ENCODE measurements around the gene SGK2.

Gene SGK2

GRCh38 chr20:43536817-43537440, 21.9 kb upstream of the SGK2 start:
- Histone ChIP-seq H3K36me3 (ENCODE audit: control insufficient read depth in 2 of 2, insufficient read depth in 2 of 2, low read length in 2 of 2) (peaks cover 2 to 26% of the 10 kb centered on the region in 2 donors), H3K9me3 (ENCODE audit: control insufficient read depth in 2 of 2, low read length in 2 of 2) (no peaks in the 10 kb centered on the region), H3K9ac (ENCODE audit: low read length in 2 of 2) (no peak overlapping the region)

GRCh38 chr20:43537921-43538877, 20.6 kb upstream of the SGK2 start:
- H3K9ac ChIP-seq (ENCODE audit: low read length in 2 of 2): no peak overlapping the region
- peaks cover 2 to 27% of the 10 kb centered on the region in 2 donors for H3K36me3 ChIP-seq (ENCODE audit: control insufficient read depth in 2 of 2, insufficient read depth in 2 of 2, low read length in 2 of 2)

More at GRCh38 chr20:43536817-43537440, 21.9 kb upstream of the SGK2 start:
- Histone ChIP-seq H3K27ac (ENCODE audit: low read length) (no peak overlapping the region), H3K4me1 (ENCODE audit: control insufficient read depth, insufficient read depth, low read length) (no peaks in the 10 kb centered on the region), H3K27me3 (ENCODE audit: control insufficient read depth in 1 of 2, insufficient read depth in 2 of 2, low read length in 2 of 2) (no peaks in the 10 kb centered on the region), H3K4me3 (ENCODE audit: low read length in 2 of 2) (no peak overlapping the region)

DNA sequence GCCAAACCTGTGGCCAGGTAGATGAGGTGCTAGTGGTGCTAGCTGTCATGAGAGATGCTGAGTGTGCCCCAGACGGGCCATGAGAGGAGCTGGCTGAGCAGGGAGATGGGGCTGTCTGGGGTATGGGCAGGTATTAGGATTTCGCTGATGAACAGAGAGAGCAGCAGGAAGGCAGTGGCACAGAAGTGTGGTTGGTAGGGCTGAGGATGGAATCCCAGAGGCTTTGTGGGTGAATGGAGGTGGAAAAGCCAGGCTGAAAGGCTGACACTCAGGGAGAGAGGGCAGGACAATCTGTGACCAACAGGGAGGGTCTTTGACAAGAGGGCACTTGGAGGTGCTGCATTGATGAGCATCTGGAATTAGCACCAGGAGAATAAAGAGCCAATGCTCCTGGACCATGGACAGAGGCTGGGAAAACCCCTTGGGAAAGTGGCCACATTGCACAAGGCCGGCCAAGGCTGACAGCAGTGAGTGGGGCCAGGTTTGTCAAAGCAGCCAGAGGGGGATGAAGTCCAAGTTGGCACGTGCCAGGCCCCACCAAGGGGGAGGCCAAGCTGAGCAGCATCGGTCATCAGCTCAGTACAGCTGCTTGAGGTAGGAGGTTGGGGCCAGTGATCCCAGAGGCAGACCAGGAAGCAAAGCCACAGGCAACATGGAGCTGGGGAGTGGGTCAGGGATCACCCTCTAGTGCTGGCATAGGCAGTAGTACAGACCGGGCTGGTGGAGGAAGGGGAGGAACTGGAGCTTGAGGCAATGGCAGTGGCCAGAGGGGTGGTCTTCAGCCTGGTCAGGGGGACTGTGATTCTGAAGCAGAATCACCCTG, 19.7 kb upstream of the SGK2 start:
- Histone ChIP-seq H3K4me3 (ENCODE audit: low read length in 2 of 2) (no peak overlapping the region), H3K36me3 (ENCODE audit: control insufficient read depth in 2 of 2, insufficient read depth in 2 of 2, low read length in 2 of 2) (peaks cover 2 to 30% of the 10 kb centered on the region in 2 donors)

More at GRCh38 chr20:43537921-43538877, 20.6 kb upstream of the SGK2 start:
- Histone ChIP-seq H3K4me1 (ENCODE audit: control insufficient read depth, insufficient read depth, low read length) (no peaks in the 10 kb centered on the region), H3K4me3 (ENCODE audit: low read length in 2 of 2) (no peak overlapping the region), H3K27ac (ENCODE audit: low read length) (no peak overlapping the region), H3K27me3 (ENCODE audit: control insufficient read depth in 1 of 2, insufficient read depth in 2 of 2, low read length in 2 of 2) (no peaks in the 10 kb centered on the region), H3K9me3 (ENCODE audit: control insufficient read depth in 2 of 2, low read length in 2 of 2) (no peaks in the 10 kb centered on the region)

DNA sequence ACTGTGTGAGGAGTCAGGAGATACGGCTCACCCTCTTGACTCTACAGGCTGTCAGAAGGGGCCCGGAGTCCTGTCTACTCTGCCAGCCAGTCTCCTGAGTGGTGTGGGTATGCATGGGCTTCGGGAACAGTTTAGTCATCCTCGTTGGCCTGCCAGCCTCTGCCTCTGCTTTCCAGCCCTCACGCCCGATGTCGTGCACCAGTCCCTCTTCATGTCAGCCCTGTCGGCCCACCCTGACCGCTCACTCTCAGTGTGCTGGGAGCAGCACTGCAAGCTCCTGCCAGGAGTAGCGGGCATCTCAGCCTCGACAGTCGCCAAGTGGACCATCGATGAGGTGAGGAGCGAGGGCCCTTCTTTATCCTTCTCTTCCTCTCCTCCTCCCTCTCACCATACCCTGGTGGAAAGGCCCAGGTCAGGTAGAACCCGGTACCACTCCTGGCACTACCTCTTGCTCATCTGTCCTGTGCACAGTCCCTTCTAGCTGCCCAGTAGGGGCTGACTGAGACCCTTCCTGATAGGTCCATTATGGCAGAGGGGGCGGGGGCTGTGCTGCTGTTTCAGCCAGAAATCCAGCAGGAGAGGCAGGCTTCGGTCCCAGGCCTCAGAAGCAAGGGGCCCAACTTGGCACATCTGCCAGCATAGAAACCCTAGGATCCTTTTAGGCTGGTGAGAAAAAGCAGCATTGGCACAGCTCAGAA, 18.7 kb upstream of the SGK2 start:
- Histone ChIP-seq H3K9ac (ENCODE audit: low read length in 2 of 2) (no peak overlapping the region), H3K4me1 (ENCODE audit: control insufficient read depth, insufficient read depth, low read length) (no peaks in the 10 kb centered on the region), H3K27me3 (ENCODE audit: control insufficient read depth in 1 of 2, insufficient read depth in 2 of 2, low read length in 2 of 2) (no peaks in the 10 kb centered on the region), H3K27ac (ENCODE audit: low read length) (no peak overlapping the region), H3K36me3 (ENCODE audit: control insufficient read depth in 2 of 2, insufficient read depth in 2 of 2, low read length in 2 of 2) (peaks cover 2 to 28% of the 10 kb centered on the region in 2 donors), H3K9me3 (ENCODE audit: control insufficient read depth in 2 of 2, low read length in 2 of 2) (no peaks in the 10 kb centered on the region), H3K4me3 (ENCODE audit: low read length in 2 of 2) (no peak overlapping the region)

More for the DNA sequence above, 19.7 kb upstream of the SGK2 start:
- Histone ChIP-seq H3K9me3 (ENCODE audit: control insufficient read depth in 2 of 2, low read length in 2 of 2) (no peaks in the 10 kb centered on the region), H3K27me3 (ENCODE audit: control insufficient read depth in 1 of 2, insufficient read depth in 2 of 2, low read length in 2 of 2) (no peaks in the 10 kb centered on the region), H3K4me1 (ENCODE audit: control insufficient read depth, insufficient read depth, low read length) (no peaks in the 10 kb centered on the region), H3K27ac (ENCODE audit: low read length) (no peak overlapping the region), H3K9ac (ENCODE audit: low read length in 2 of 2) (no peak overlapping the region)

GRCh38 chr20:43540673-43541060, 18.2 kb upstream of the SGK2 start:
- no peaks in the 10 kb centered on the region for H3K27me3 ChIP-seq (ENCODE audit: control insufficient read depth in 1 of 2, insufficient read depth in 2 of 2, low read length in 2 of 2)
- no peaks in the 10 kb centered on the region for H3K4me1 ChIP-seq (ENCODE audit: control insufficient read depth, insufficient read depth, low read length)
- no peak overlapping the region for H3K27ac ChIP-seq (ENCODE audit: low read length)
- no peak overlapping the region for H3K4me3 ChIP-seq (ENCODE audit: low read length in 2 of 2)
- H3K9ac ChIP-seq (ENCODE audit: low read length in 2 of 2): no peak overlapping the region
- H3K36me3 ChIP-seq (ENCODE audit: control insufficient read depth in 2 of 2, insufficient read depth in 2 of 2, low read length in 2 of 2): peaks cover 2 to 27% of the 10 kb centered on the region in 2 donors
- H3K9me3 ChIP-seq (ENCODE audit: control insufficient read depth in 2 of 2, low read length in 2 of 2): no peaks in the 10 kb centered on the region

DNA sequence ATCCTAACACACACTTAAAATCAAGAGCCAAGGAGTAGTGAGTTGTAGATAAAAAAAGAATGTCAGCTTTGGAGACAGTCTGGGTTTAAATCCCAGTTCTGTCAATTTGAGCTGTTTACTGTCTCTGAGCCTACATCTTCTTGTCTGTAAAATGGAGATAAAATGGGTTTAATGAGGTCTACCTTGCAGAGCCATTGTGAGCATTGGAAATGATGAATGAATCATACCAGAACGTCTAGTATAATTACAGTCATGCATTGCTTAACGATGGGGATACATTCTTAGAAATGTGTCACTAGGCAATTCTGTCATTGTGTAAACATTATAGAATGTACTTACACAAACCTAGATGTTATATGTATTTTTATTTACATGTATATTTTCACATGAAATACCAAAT, 17.6 kb upstream of the SGK2 start:
- H3K4me3 ChIP-seq (ENCODE audit: low read length in 2 of 2): no peak overlapping the region
- H3K27ac ChIP-seq (ENCODE audit: low read length): no peak overlapping the region
- H3K9me3 ChIP-seq (ENCODE audit: control insufficient read depth in 2 of 2, low read length in 2 of 2): no peaks in the 10 kb centered on the region
- peaks cover 2 to 23% of the 10 kb centered on the region in 2 donors for H3K36me3 ChIP-seq (ENCODE audit: control insufficient read depth in 2 of 2, insufficient read depth in 2 of 2, low read length in 2 of 2)
- H3K4me1 ChIP-seq (ENCODE audit: control insufficient read depth, insufficient read depth, low read length): no peaks in the 10 kb centered on the region
- no peak overlapping the region for H3K9ac ChIP-seq (ENCODE audit: low read length in 2 of 2)
- H3K27me3 ChIP-seq (ENCODE audit: control insufficient read depth in 1 of 2, insufficient read depth in 2 of 2, low read length in 2 of 2): no peaks in the 10 kb centered on the region

DNA sequence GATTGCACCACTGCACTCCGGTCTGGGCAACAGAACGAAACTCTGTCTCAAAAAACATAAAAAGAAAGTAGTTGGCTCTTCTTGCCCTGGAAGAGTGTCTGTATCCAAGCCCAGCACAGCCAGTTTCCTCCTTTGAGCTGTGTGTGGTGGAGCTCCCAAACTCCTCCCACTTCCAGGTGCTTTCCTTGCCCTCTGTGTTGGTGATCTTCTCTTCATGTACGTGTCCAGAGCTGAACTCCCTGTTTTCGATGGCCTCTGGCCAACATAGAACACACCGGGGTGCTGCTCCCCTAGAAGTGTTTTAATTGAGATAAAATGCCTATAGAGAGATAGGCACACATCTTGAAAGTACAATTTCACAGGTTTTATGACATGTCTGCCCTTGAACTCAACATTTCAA, 16.7 kb upstream of the SGK2 start:
- Histone ChIP-seq H3K9ac (ENCODE audit: low read length in 2 of 2) (no peak overlapping the region), H3K4me1 (ENCODE audit: control insufficient read depth, insufficient read depth, low read length) (no peaks in the 10 kb centered on the region), H3K27me3 (ENCODE audit: control insufficient read depth in 1 of 2, insufficient read depth in 2 of 2, low read length in 2 of 2) (no peaks in the 10 kb centered on the region), H3K9me3 (ENCODE audit: control insufficient read depth in 2 of 2, low read length in 2 of 2) (no peaks in the 10 kb centered on the region), H3K4me3 (ENCODE audit: low read length in 2 of 2) (no peak overlapping the region), H3K27ac (ENCODE audit: low read length) (no peak overlapping the region), H3K36me3 (ENCODE audit: control insufficient read depth in 2 of 2, insufficient read depth in 2 of 2, low read length in 2 of 2) (peaks cover 2 to 17% of the 10 kb centered on the region in 2 donors)

DNA sequence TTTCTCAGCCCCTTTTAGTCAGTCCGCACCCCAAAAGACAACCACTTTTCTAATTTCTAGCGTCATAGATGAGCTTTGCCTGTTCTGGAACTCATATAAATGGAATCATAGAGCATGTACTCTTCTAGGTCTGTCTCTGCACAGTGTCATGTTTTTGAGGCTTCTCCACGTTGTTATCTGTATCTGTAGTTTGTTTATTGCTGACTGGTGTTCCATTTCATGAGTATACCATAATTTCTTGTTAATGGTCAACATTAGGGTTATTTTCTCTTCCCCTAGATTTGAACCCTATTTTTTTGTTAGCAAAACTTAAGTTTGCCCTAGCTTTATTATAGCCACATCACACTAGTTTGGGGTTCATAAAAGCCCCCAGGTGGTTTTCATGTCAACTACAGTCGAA, 16.2 kb upstream of the SGK2 start:
- H3K27me3 ChIP-seq (ENCODE audit: control insufficient read depth in 1 of 2, insufficient read depth in 2 of 2, low read length in 2 of 2): no peaks in the 10 kb centered on the region
- no peaks in the 10 kb centered on the region for H3K9me3 ChIP-seq (ENCODE audit: control insufficient read depth in 2 of 2, low read length in 2 of 2)
- peaks cover 2 to 15% of the 10 kb centered on the region in 2 donors for H3K36me3 ChIP-seq (ENCODE audit: control insufficient read depth in 2 of 2, insufficient read depth in 2 of 2, low read length in 2 of 2)
- H3K9ac ChIP-seq (ENCODE audit: low read length in 2 of 2): no peak overlapping the region
- H3K27ac ChIP-seq (ENCODE audit: low read length): no peak overlapping the region
- H3K4me3 ChIP-seq (ENCODE audit: low read length in 2 of 2): no peak overlapping the region
- H3K4me1 ChIP-seq (ENCODE audit: control insufficient read depth, insufficient read depth, low read length): no peaks in the 10 kb centered on the region

GRCh38 chr20:43543138-43543537, 15.7 kb upstream of the SGK2 start:
- no peaks in the 10 kb centered on the region for H3K4me1 ChIP-seq (ENCODE audit: control insufficient read depth, insufficient read depth, low read length)
- no peak overlapping the region for H3K9ac ChIP-seq (ENCODE audit: low read length in 2 of 2)
- no peak overlapping the region for H3K27ac ChIP-seq (ENCODE audit: low read length)
- no peak overlapping the region for H3K4me3 ChIP-seq (ENCODE audit: low read length in 2 of 2)
- H3K27me3 ChIP-seq (ENCODE audit: control insufficient read depth in 1 of 2, insufficient read depth in 2 of 2, low read length in 2 of 2): no peaks in the 10 kb centered on the region
- peaks cover 2 to 15% of the 10 kb centered on the region in 2 donors for H3K36me3 ChIP-seq (ENCODE audit: control insufficient read depth in 2 of 2, insufficient read depth in 2 of 2, low read length in 2 of 2)
- no peaks in the 10 kb centered on the region for H3K9me3 ChIP-seq (ENCODE audit: control insufficient read depth in 2 of 2, low read length in 2 of 2)

DNA sequence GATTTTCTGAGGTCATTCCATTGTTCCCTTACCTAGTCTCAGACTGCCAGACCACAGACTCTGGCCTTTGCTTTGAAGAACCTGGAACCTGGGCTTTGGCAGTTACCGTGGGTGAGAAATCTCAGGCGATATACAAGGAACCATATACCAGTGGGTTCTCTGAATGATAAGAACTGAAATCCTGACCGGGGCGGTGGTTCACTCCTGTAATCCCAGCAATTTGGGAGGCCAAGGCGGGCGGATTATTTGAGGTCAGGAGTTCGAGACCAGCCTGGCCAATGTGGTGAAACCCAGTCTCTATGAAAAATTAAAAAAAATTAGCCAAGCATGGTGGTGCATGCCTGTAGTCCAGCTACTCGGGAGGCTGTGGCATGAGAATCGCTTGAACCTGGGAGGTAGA, 14.3 kb upstream of the SGK2 start:
- H3K4me3 ChIP-seq (ENCODE audit: low read length in 2 of 2): no peak overlapping the region
- H3K27ac ChIP-seq (ENCODE audit: low read length): no peak overlapping the region
- no peak overlapping the region for H3K9ac ChIP-seq (ENCODE audit: low read length in 2 of 2)
- no peaks in the 10 kb centered on the region for H3K4me1 ChIP-seq (ENCODE audit: control insufficient read depth, insufficient read depth, low read length)
- no peaks in the 10 kb centered on the region for H3K27me3 ChIP-seq (ENCODE audit: control insufficient read depth in 1 of 2, insufficient read depth in 2 of 2, low read length in 2 of 2)
- H3K36me3 ChIP-seq (ENCODE audit: control insufficient read depth in 2 of 2, insufficient read depth in 2 of 2, low read length in 2 of 2): peaks cover 2 to 10% of the 10 kb centered on the region in 2 donors
- no peaks in the 10 kb centered on the region for H3K9me3 ChIP-seq (ENCODE audit: control insufficient read depth in 2 of 2, low read length in 2 of 2)

Data from stomach smooth muscle (tissue), 2 donors.